ENCODE results near the gene SFMBT1. TPM values are rescaled to one million over a fixed set of nuclear protein-coding genes. Genes with fewer than 3 reads are reported as not detected.

The SFMBT1 gene
- total RNA-seq, 1 donor: 11.6 TPM

DNA sequence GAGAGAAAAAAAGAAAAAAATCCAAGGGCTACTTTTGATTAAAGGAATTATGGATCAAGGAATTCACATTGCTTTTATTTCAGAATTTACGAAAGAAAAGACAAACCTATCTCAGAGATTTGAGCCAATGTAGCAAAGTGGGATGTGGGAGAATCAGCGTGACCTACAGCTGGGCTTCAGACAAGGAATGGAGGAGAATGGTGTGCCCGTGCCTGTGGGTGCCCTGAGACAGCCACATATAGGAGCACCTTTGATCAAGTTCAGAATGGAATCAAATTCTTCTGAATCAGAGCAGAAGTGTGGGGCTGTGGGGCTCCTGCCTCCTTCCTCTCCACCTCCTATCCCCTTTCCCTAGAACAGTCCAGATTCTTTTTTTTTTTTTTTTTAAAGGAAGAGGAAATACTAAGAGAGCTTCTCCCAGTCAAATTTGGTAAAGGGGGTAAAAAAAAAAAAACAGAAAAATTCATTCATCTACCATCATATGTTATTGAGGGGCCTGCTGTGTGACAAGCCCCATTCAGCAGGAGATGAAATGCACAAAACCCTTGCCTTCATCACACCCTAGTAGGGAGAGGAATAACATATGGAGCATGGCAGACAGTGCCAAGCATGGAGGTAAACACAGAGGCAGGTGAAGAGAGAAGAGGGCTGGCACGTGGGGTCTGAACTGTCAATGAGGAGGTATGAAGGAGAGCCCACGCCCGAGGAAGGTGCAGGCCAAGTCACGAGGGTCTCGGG is 186.0 kb downstream of the SFMBT1 start:
- Histone ChIP-seq H3K27ac (ENCODE audit: low read depth, low read length) (no peak overlapping the region), H3K36me3 (ENCODE audit: insufficient read depth, low read length) (no peaks in the 10 kb centered on the region), H3K27me3 (ENCODE audit: insufficient read depth, low read length) (no peaks in the 10 kb centered on the region), H3K4me1 (ENCODE audit: insufficient read depth, low read length) (no peaks in the 10 kb centered on the region), H3K4me3 (ENCODE audit: insufficient read depth, low read length) (no peak overlapping the region), H2AFZ (ENCODE audit: low read length) (no peak overlapping the region), H3K4me2 (ENCODE audit: insufficient read depth, low read length) (no peak overlapping the region), H3K79me2 (ENCODE audit: insufficient read depth, low read length) (no peaks in the 10 kb centered on the region), H3K9me3 (ENCODE audit: low read depth, low read length) (no peaks in the 10 kb centered on the region), H4K20me1 (ENCODE audit: insufficient read depth, low read length) (peaks cover 16% of the 10 kb centered on the region)
- TF ChIP-seq, protein P1, sequence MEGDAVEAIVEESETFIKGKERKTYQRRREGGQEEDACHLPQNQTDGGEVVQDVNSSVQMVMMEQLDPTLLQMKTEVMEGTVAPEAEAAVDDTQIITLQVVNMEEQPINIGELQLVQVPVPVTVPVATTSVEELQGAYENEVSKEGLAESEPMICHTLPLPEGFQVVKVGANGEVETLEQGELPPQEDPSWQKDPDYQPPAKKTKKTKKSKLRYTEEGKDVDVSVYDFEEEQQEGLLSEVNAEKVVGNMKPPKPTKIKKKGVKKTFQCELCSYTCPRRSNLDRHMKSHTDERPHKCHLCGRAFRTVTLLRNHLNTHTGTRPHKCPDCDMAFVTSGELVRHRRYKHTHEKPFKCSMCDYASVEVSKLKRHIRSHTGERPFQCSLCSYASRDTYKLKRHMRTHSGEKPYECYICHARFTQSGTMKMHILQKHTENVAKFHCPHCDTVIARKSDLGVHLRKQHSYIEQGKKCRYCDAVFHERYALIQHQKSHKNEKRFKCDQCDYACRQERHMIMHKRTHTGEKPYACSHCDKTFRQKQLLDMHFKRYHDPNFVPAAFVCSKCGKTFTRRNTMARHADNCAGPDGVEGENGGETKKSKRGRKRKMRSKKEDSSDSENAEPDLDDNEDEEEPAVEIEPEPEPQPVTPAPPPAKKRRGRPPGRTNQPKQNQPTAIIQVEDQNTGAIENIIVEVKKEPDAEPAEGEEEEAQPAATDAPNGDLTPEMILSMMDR (IDR thresholded peaks at IDR 0.05; ENCODE audit: extremely low read depth, low read depth, low read length): no peak
- no peak for DNase-seq (ENCODE audit: insufficient read length, low spot score, missing footprints)

DNA sequence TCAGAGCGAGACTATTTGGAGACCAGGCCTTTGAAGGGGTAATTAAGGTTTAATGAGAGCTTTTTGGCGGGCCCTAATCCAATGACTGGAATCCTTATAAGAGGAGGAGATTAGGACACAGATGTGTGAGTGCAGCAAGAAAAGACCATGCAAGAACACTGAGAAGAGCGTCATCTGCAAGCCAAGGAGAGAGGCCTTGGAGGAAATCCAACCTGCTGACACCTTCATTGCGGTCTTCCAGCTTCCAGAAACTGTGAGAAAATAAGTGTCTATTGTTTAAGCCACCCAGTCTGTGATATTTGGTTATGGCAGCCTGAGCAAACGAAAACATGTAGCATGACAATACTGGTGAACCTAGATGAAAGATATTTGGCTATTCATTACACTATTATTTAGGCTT is 188.0 kb downstream of the SFMBT1 start:
- no peak for DNase-seq (ENCODE audit: insufficient read length, low spot score, missing footprints)
- H3K4me3 ChIP-seq (ENCODE audit: insufficient read depth, low read length): no peak overlapping the region
- H3K27ac ChIP-seq (ENCODE audit: low read depth, low read length): no peak overlapping the region
- TF ChIP-seq, protein P1 (IDR thresholded peaks at IDR 0.05; ENCODE audit: extremely low read depth, low read depth, low read length): no peak
- H3K27me3 ChIP-seq (ENCODE audit: insufficient read depth, low read length): no peaks in the 10 kb centered on the region
- H3K4me2 ChIP-seq (ENCODE audit: insufficient read depth, low read length): no peak overlapping the region
- H2AFZ ChIP-seq (ENCODE audit: low read length): no peak overlapping the region
- H3K4me1 ChIP-seq (ENCODE audit: insufficient read depth, low read length): no peaks in the 10 kb centered on the region
- H4K20me1 ChIP-seq (ENCODE audit: insufficient read depth, low read length): peaks cover 16% of the 10 kb centered on the region
- no peaks in the 10 kb centered on the region for H3K79me2 ChIP-seq (ENCODE audit: insufficient read depth, low read length)
- H3K36me3 ChIP-seq (ENCODE audit: insufficient read depth, low read length): no peaks in the 10 kb centered on the region
- no peaks in the 10 kb centered on the region for H3K9me3 ChIP-seq (ENCODE audit: low read depth, low read length)

DNA sequence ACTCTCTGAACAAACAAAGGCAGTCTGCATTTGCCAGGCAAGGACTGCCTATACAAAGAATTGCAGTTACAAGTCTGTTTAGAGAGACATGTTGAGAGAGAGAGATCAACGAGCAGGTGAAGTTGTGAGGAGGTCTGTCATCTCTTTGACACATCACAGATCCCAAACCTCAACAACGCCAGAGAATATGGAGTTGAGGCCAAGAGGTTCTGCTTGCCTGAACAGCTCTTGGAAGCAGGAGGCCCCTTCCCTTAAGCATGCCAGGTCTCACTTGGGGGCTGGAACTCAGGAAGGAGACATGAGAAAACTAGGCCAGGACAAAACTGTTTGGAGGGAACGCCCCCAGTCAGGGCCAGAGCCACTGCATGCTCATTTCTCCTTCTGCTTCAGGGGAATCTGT is 188.7 kb downstream of the SFMBT1 start:
- H3K4me2 ChIP-seq (ENCODE audit: insufficient read depth, low read length): no peak overlapping the region
- H3K4me3 ChIP-seq (ENCODE audit: insufficient read depth, low read length): no peak overlapping the region
- DNase-seq (ENCODE audit: insufficient read length, low spot score, missing footprints): no peak
- TF ChIP-seq, protein P1 (IDR thresholded peaks at IDR 0.05; ENCODE audit: extremely low read depth, low read depth, low read length): no peak
- H3K79me2 ChIP-seq (ENCODE audit: insufficient read depth, low read length): no peaks in the 10 kb centered on the region
- no peaks in the 10 kb centered on the region for H3K9me3 ChIP-seq (ENCODE audit: low read depth, low read length)
- H2AFZ ChIP-seq (ENCODE audit: low read length): no peak overlapping the region
- H4K20me1 ChIP-seq (ENCODE audit: insufficient read depth, low read length): peaks cover 13% of the 10 kb centered on the region
- H3K27me3 ChIP-seq (ENCODE audit: insufficient read depth, low read length): no peaks in the 10 kb centered on the region
- H3K4me1 ChIP-seq (ENCODE audit: insufficient read depth, low read length): no peaks in the 10 kb centered on the region
- H3K36me3 ChIP-seq (ENCODE audit: insufficient read depth, low read length): peaks cover under 1% of the 10 kb centered on the region
- H3K27ac ChIP-seq (ENCODE audit: low read depth, low read length): no peak overlapping the region

DNA sequence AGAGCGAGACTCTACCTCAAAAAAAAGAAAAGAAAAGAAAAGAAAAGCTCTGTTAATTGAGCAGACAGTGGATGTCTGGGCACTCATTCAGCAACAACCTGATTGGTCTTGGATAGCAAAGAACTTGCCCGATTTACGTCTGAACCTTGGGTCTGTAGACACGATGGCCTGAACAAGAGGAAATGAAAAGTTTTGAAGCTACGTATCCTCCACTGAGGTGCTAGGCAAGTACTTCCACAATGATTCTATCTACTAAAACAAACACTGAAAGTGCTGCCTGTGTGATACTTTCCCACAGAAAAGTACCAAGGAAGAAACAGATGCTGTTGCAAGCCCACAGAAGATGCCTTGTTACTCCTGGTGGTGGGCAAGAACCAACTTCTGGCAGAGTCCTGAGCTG is 189.2 kb downstream of the SFMBT1 start:
- Histone ChIP-seq H2AFZ (ENCODE audit: low read length) (no peak overlapping the region), H3K79me2 (ENCODE audit: insufficient read depth, low read length) (no peaks in the 10 kb centered on the region), H3K4me1 (ENCODE audit: insufficient read depth, low read length) (no peaks in the 10 kb centered on the region), H3K4me3 (ENCODE audit: insufficient read depth, low read length) (no peak overlapping the region), H3K4me2 (ENCODE audit: insufficient read depth, low read length) (no peak overlapping the region), H3K9me3 (ENCODE audit: low read depth, low read length) (no peaks in the 10 kb centered on the region), H3K36me3 (ENCODE audit: insufficient read depth, low read length) (peaks cover 3% of the 10 kb centered on the region), H3K27me3 (ENCODE audit: insufficient read depth, low read length) (no peaks in the 10 kb centered on the region), H3K27ac (ENCODE audit: low read depth, low read length) (no peak overlapping the region), H4K20me1 (ENCODE audit: insufficient read depth, low read length) (peaks cover 10% of the 10 kb centered on the region)
- DNase-seq (ENCODE audit: insufficient read length, low spot score, missing footprints): no peak
- TF ChIP-seq, protein P1 (IDR thresholded peaks at IDR 0.05; ENCODE audit: extremely low read depth, low read depth, low read length): no peak

Data from osteoblast (primary cell).